GM21423 (cell line): ENCODE results near the gene GATA5.

ENCODE experiments used
- ATAC-seq: cut with Tn5 transposase; IDR thresholded peaks from one replicate; pipeline ENCODE4 v1.9.1; 2021; ENCODE audit warnings: mild to moderate bottlenecking, moderate library complexity; ENCODE audit not compliant: unreplicated experiment

The GATA5 gene

GRCh38 chr20:62473717-62474603 is 1.8 kb downstream of the GATA5 start:
- ATAC-seq = no peak

- no peak for ATAC-seq
Measured at GRCh38 chr20:62472941-62473585, 2.7 kb downstream of the GATA5 start.

- no peak for ATAC-seq
Measured at GRCh38 chr20:62472138-62472940, 3.5 kb downstream of the GATA5 start.

- no peak for ATAC-seq
Measured at GRCh38 chr20:62470459-62470858, 5.3 kb downstream of the GATA5 start.

GRCh38 chr20:62470001-62470400 is 5.8 kb downstream of the GATA5 start:
- no peak for ATAC-seq

GRCh38 chr20:62469352-62469751 is 6.4 kb downstream of the GATA5 start:
- no peak for ATAC-seq

- no peak for ATAC-seq
Measured at GRCh38 chr20:62466806-62467537, 8.8 kb downstream of the GATA5 start.

GRCh38 chr20:62466072-62466760 is 9.6 kb downstream of the GATA5 start:
- ATAC-seq = no peak

- ATAC-seq = no peak
Measured at GRCh38 chr20:62464990-62465389, 10.8 kb downstream of the GATA5 start.

- ATAC-seq = no peak
Measured at GRCh38 chr20:62464425-62464770, 11.4 kb downstream of the GATA5 start.

- ATAC-seq = no peak
Measured at GRCh38 chr20:62463651-62464424, 12.0 kb downstream of the GATA5 start.

- no peak for ATAC-seq
Measured at GRCh38 chr20:62462976-62463592, 12.7 kb downstream of the GATA5 start.

- ATAC-seq = no peak
Measured at GRCh38 chr20:62461834-62462233, 14.0 kb downstream of the GATA5 start.

GRCh38 chr20:62461157-62461556 is 14.6 kb downstream of the GATA5 start:
- no peak for ATAC-seq

- ATAC-seq = no peak
Measured at GRCh38 chr20:62460678-62461077, 15.1 kb downstream of the GATA5 start.

- no peak for ATAC-seq
Measured at GRCh38 chr20:62459488-62459887, 16.3 kb downstream of the GATA5 start.

- ATAC-seq = no peak
Measured at GRCh38 chr20:62458275-62459251, 17.2 kb downstream of the GATA5 start.

GRCh38 chr20:62457831-62458230 is 18.0 kb downstream of the GATA5 start:
- ATAC-seq = no peak
